CD4-positive, CD25-positive, alpha-beta regulatory T cell (primary cell): ENCODE results near the gene CPA5. TPM values are rescaled to one million over a fixed set of nuclear protein-coding genes. Genes with fewer than 3 reads are reported as not detected.

Experiments
- ATAC-seq, 2 donors: fragments of 150-1000 bp; cut with Tn5 transposase; one replicate each; pipeline ENCODE4 v1.10.0; 2021; ENCODE audit warnings: low read depth in 2 of 2, moderate number of reproducible peaks in 2 of 2, moderate library complexity in 1 of 2
- DNase-seq, 3 donors: peaks; one replicate each; pipeline versions ENCODE4 v3.0.0 to v3.0.0-alpha.2; 2012 to 2022; ENCODE audit warnings: mixed read lengths in 1 of 3
- H3K27ac ChIP-seq: one replicate; pipeline ENCODE4 v1.7.0; 2013; ENCODE audit warnings: mild to moderate bottlenecking, low read length; ENCODE audit not compliant: insufficient read depth, poor library complexity, severe bottlenecking
- H3K27me3 ChIP-seq: one replicate; pipeline ENCODE4 v1.7.0; 2013; ENCODE audit warnings: low read length; ENCODE audit not compliant: control insufficient read depth, insufficient read depth
- H3K36me3 ChIP-seq: one replicate; pipeline ENCODE4 v1.7.0; 2013; ENCODE audit warnings: mild to moderate bottlenecking, low read length, moderate library complexity; ENCODE audit not compliant: control insufficient read depth, insufficient read depth
- H3K4me1 ChIP-seq: 2 replicates; pipeline ENCODE4 v1.7.0; 2013; ENCODE audit warnings: mild to moderate bottlenecking, low read length; ENCODE audit not compliant: insufficient read depth, control insufficient read depth, poor library complexity, severe bottlenecking
- H3K4me3 ChIP-seq: one replicate; pipeline ENCODE4 v1.7.0; 2013; ENCODE audit warnings: low read depth, mild to moderate bottlenecking, low read length, moderate library complexity
- H3K9me3 ChIP-seq, 2 experiments: 1 replicate in 1 of 2; 2 replicates in 1 of 2; pipeline ENCODE4 v1.7.0; 2013; ENCODE audit warnings: low read length in 2 of 2, mild to moderate bottlenecking in 1 of 2, moderate library complexity in 1 of 2; ENCODE audit not compliant: control insufficient read depth in 2 of 2
- H3K27ac Mint-ChIP-seq, 3 donors: one replicate each; pipeline ENCODE4 v1.8.0; 2020 to 2022; ENCODE audit warnings: mild to moderate bottlenecking in 3 of 3, mixed read lengths in 3 of 3, moderate library complexity in 2 of 3
- H3K27me3 Mint-ChIP-seq: one replicate; pipeline ENCODE4 v1.8.0; 2022; ENCODE audit warnings: mild to moderate bottlenecking, mixed read lengths
- H3K36me3 Mint-ChIP-seq: one replicate; pipeline ENCODE4 v1.8.0; 2020; ENCODE audit warnings: mixed read lengths
- H3K4me1 Mint-ChIP-seq, 4 donors: one replicate each; pipeline ENCODE4 v1.8.0; 2020 to 2022; ENCODE audit warnings: mixed read lengths in 4 of 4, mild to moderate bottlenecking in 1 of 4
- H3K4me3 Mint-ChIP-seq, 4 donors: one replicate each; pipeline ENCODE4 v1.8.0; 2020 to 2022; ENCODE audit warnings: mild to moderate bottlenecking in 4 of 4, mixed read lengths in 4 of 4, moderate library complexity in 3 of 4
- H3K9me3 Mint-ChIP-seq, 7 donors: one replicate each; pipeline ENCODE4 v1.8.0; 2020 to 2022; ENCODE audit warnings: mixed read lengths in 7 of 7, mild to moderate bottlenecking in 3 of 7, moderate library complexity in 2 of 7
- polyA plus RNA-seq, 4 donors: library from polyadenylated mRNA; unstranded; fragments of 300-500 nt; fragmentation: Illumina TruSeq; gene quantifications; one replicate each; pipeline ENCODE4 v1.2.3, GENCODE V29; 2021
- total RNA-seq: library from RNA; stranded (reverse); gene quantifications from one replicate; pipeline ENCODE4 v1.2.3, GENCODE V29; 2022

Gene CPA5
- total and polyA plus RNA-seq, 5 donors from 2014 or later, result 4.3 to 86.2 (median 59.1) TPM

- Mint-ChIP-seq H3K9me3 (peaks cover 0 to 2% (median 0%) of the 10 kb centered on the region in 7 donors), H3K27me3 (peaks cover 19% of the 10 kb centered on the region), H3K36me3 (no peaks in the 10 kb centered on the region), H3K4me3 (no peak overlapping the region), H3K4me1 (no peaks in the 10 kb centered on the region), H3K27ac (no peak overlapping the region)
- Histone ChIP-seq H3K27me3 (peaks cover 7% of the 10 kb centered on the region), H3K4me1 (no peaks in the 10 kb centered on the region), H3K27ac (no peak overlapping the region), H3K4me3 (no peak overlapping the region), H3K36me3 (no peaks in the 10 kb centered on the region), H3K9me3 (no peaks in the 10 kb centered on the region)
- ATAC-seq, result no peak
- no peak for DNase-seq
Measured at GRCh38 chr7:130303127-130303526, 41.5 kb upstream of the CPA5 start.

GRCh38 chr7:130303551-130303950 is 41.1 kb upstream of the CPA5 start:
- Histone ChIP-seq H3K9me3 (no peaks in the 10 kb centered on the region), H3K27ac (no peak overlapping the region), H3K36me3 (no peaks in the 10 kb centered on the region), H3K4me3 (no peak overlapping the region), H3K27me3 (peaks cover 7% of the 10 kb centered on the region), H3K4me1 (no peaks in the 10 kb centered on the region)
- Mint-ChIP-seq H3K4me3 (no peak overlapping the region), H3K9me3 (peaks cover 0 to 2% (median 0%) of the 10 kb centered on the region in 7 donors), H3K4me1 (no peaks in the 10 kb centered on the region), H3K27me3 (peaks cover 19% of the 10 kb centered on the region), H3K27ac (no peak overlapping the region), H3K36me3 (no peaks in the 10 kb centered on the region)
- ATAC-seq (no peak), DNase-seq (no peak)

GRCh38 chr7:130303982-130304381 is 40.6 kb upstream of the CPA5 start:
- Histone ChIP-seq H3K4me1 (no peaks in the 10 kb centered on the region), H3K27ac (no peak overlapping the region), H3K27me3 (peaks cover 7% of the 10 kb centered on the region), H3K9me3 (no peaks in the 10 kb centered on the region), H3K36me3 (no peaks in the 10 kb centered on the region), H3K4me3 (no peak overlapping the region)
- DNase-seq, result no peak
- peaks cover 0 to 2% (median 0%) of the 10 kb centered on the region in 7 donors for H3K9me3 Mint-ChIP-seq
- no peaks in the 10 kb centered on the region for H3K4me1 Mint-ChIP-seq
- H3K4me3 Mint-ChIP-seq, result no peak overlapping the region
- H3K27me3 Mint-ChIP-seq, result peaks cover 15% of the 10 kb centered on the region
- no peak overlapping the region for H3K27ac Mint-ChIP-seq
- no peaks in the 10 kb centered on the region for H3K36me3 Mint-ChIP-seq
- ATAC-seq, result no peak

- Mint-ChIP-seq H3K4me3 (no peak overlapping the region), H3K27ac (no peak overlapping the region), H3K27me3 (peaks cover 10% of the 10 kb centered on the region), H3K4me1 (no peaks in the 10 kb centered on the region), H3K36me3 (no peaks in the 10 kb centered on the region), H3K9me3 (peaks cover 0 to 2% (median 0%) of the 10 kb centered on the region in 7 donors)
- Histone ChIP-seq H3K9me3 (no peaks in the 10 kb centered on the region), H3K4me3 (no peak overlapping the region), H3K27me3 (peaks cover 5% of the 10 kb centered on the region), H3K27ac (no peak overlapping the region), H3K4me1 (no peaks in the 10 kb centered on the region), H3K36me3 (no peaks in the 10 kb centered on the region)
- ATAC-seq (no peak), DNase-seq (no peak)
Measured at GRCh38 chr7:130304878-130305277, 39.7 kb upstream of the CPA5 start.

- H3K27me3 Mint-ChIP-seq, result peaks cover 8% of the 10 kb centered on the region
- no peak overlapping the region for H3K27ac Mint-ChIP-seq
- no peaks in the 10 kb centered on the region for H3K4me1 Mint-ChIP-seq
Measured at GRCh38 chr7:130305433-130306042, 39.1 kb upstream of the CPA5 start.

GRCh38 chr7:130309986-130310385 is 34.6 kb upstream of the CPA5 start:
- Mint-ChIP-seq H3K36me3 (no peaks in the 10 kb centered on the region), H3K27me3 (peaks cover 7% of the 10 kb centered on the region), H3K4me3 (no peak overlapping the region), H3K9me3 (peaks cover 0 to 2% (median 0%) of the 10 kb centered on the region in 7 donors), H3K4me1 (no peaks in the 10 kb centered on the region), H3K27ac (no peak overlapping the region)
- no peak overlapping the region for H3K27ac ChIP-seq
- no peak overlapping the region for H3K4me3 ChIP-seq
- no peaks in the 10 kb centered on the region for H3K4me1 ChIP-seq
- DNase-seq (no peak), ATAC-seq (no peak)
- H3K36me3 ChIP-seq, result no peaks in the 10 kb centered on the region
- H3K9me3 ChIP-seq, result no peaks in the 10 kb centered on the region
- H3K27me3 ChIP-seq, result peaks cover 2% of the 10 kb centered on the region

More at GRCh38 chr7:130305433-130306042, 39.1 kb upstream of the CPA5 start:
- Histone ChIP-seq H3K4me1 (no peaks in the 10 kb centered on the region), H3K36me3 (no peaks in the 10 kb centered on the region), H3K4me3 (no peak overlapping the region), H3K9me3 (no peaks in the 10 kb centered on the region), H3K27ac (no peak overlapping the region), H3K27me3 (peaks cover 3% of the 10 kb centered on the region)
- H3K36me3 Mint-ChIP-seq, result no peaks in the 10 kb centered on the region
- DNase-seq (no peak), ATAC-seq (no peak)
- peaks cover 0 to 2% (median 0%) of the 10 kb centered on the region in 7 donors for H3K9me3 Mint-ChIP-seq
- H3K4me3 Mint-ChIP-seq, result no peak overlapping the region

GRCh38 chr7:130314305-130314704 is 30.3 kb upstream of the CPA5 start:
- H3K9me3 ChIP-seq, result no peaks in the 10 kb centered on the region
- Mint-ChIP-seq H3K9me3 (peaks cover 0 to 2% (median 0%) of the 10 kb centered on the region in 7 donors), H3K4me1 (no peaks in the 10 kb centered on the region), H3K27me3 (peaks cover 7% of the 10 kb centered on the region), H3K36me3 (no peaks in the 10 kb centered on the region), H3K4me3 (no peak overlapping the region), H3K27ac (no peak overlapping the region)
- ATAC-seq, result no peak
- H3K27me3 ChIP-seq, result peaks cover 2% of the 10 kb centered on the region
- no peak overlapping the region for H3K4me3 ChIP-seq
- H3K27ac ChIP-seq, result no peak overlapping the region
- H3K4me1 ChIP-seq, result no peaks in the 10 kb centered on the region
- no peak for DNase-seq
- H3K36me3 ChIP-seq, result no peaks in the 10 kb centered on the region

- H3K9me3 Mint-ChIP-seq, result peaks cover 0 to 1% (median 0%) of the 10 kb centered on the region in 7 donors
- no peaks in the 10 kb centered on the region for H3K4me1 ChIP-seq
- no peak for ATAC-seq
- H3K27me3 Mint-ChIP-seq, result no peaks in the 10 kb centered on the region
- H3K36me3 ChIP-seq, result no peaks in the 10 kb centered on the region
- H3K27ac Mint-ChIP-seq, result no peak overlapping the region
- no peak overlapping the region for H3K4me3 ChIP-seq
- H3K27ac ChIP-seq, result no peak overlapping the region
- no peaks in the 10 kb centered on the region for H3K27me3 ChIP-seq
- no peaks in the 10 kb centered on the region for H3K9me3 ChIP-seq
- no peaks in the 10 kb centered on the region for H3K4me1 Mint-ChIP-seq
- H3K36me3 Mint-ChIP-seq, result no peaks in the 10 kb centered on the region
- DNase-seq, result no peak
- no peak overlapping the region for H3K4me3 Mint-ChIP-seq
Measured at GRCh38 chr7:130319541-130319940, 25.1 kb upstream of the CPA5 start.
